GM21717 (cell line): ENCODE data around the gene ETNK2.

ENCODE experiments used
- ATAC-seq: cut with Tn5 transposase; IDR thresholded peaks from one replicate; pipeline ENCODE4 v1.9.1; 2021; ENCODE audit warnings: mild to moderate bottlenecking, moderate library complexity; ENCODE audit not compliant: unreplicated experiment

ETNK2 gene

DNA sequence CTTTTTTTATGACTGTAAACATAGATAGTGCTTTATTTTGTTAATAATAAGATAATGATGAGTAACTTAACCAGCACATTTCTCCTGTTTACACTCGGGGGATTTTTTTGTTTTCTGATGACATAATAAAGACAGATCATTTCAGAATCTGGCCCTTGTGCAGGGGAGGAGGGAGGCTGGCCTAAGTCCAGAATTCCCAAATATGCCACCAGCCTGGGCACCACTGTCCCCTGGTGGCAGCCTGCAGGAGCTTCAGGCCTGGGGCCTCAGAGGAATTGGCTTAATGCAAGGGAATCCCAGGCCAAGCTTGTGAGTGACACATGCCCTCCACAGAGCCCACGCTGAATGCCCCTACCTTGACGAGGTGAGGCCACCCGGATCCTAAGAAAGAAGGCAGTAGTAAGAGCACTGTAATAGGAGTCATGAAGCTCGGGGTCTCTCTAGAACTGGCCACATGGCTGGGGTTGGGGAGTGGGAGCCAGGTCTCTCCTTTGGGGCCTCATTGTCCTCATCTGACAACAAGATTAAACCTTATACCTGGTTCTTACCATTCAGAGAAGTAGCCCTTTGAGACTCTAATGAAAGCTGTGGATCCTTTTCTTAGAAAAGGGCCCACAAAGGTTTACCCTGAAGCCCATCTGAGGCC is 24.1 kb downstream of the ETNK2 start:
- ATAC-seq = no peak

DNA sequence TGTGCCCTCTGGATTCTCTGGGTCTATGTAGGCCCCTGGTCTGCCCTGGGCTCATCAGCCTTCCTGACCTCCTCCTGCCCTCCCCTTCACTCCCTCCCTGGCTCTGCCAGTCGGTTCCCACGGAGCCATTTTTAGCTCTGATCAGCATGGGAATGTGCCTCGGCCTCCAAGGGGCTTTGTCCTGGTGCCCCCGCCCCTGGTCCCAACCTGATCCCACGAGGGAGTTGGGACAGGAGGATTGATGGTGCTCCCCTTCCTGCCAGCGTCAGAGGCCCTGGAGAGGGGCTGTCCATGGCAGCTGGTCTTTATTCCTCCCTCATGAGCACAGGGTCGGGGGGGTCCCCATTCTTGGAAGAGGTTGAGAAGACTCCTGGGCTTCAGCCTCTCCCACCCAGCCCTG is 24.9 kb downstream of the ETNK2 start:
- no peak for ATAC-seq

DNA sequence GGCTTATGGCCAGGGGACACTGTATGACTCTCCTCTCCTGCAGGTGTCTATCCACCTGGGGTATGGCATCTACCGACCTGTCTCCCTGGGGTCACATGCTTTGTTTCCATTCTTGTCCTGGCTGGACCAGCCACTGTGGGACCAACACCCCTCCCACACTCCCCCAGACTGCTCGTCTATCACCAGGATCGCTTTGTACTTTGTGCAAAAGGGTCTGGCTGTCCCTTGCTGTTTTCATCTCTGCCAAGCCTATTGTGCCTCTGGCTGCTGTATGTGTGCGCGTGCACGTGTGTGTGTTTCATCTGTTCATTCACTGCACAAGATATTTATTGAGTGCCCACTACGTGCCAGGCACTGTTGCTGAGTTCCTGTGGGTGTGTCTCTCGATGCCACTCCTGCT is 25.5 kb downstream of the ETNK2 start:
- ATAC-seq = no peak

DNA sequence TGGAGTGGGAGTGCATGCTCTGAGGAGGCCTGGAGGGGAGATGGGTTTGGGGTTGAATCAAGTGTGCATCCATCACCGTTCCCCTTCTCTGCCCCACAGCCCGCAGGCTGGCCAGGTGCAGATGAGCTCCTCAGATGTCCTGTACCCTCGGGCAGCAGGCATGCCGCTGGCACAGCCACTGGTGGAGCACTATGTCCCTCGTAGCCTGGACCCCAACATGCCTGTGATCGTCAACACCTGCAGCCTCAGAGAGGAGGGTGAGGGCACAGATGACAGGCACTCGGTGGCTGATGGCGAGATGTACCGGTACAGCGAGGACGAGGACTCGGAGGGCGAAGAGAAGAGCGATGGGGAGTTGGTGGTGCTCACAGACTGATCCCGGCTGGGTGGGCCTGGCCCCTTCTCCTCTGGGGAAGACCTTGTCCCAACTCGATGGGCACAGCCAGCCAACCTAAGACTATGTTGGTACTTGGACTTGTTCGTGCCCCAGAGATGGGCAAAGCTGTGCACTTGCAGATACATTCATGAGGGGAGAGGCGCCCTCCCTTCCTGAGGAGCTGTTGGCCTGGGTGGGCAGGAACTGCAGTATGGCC is 26.0 kb downstream of the ETNK2 start:
- ATAC-seq = no peak

DNA sequence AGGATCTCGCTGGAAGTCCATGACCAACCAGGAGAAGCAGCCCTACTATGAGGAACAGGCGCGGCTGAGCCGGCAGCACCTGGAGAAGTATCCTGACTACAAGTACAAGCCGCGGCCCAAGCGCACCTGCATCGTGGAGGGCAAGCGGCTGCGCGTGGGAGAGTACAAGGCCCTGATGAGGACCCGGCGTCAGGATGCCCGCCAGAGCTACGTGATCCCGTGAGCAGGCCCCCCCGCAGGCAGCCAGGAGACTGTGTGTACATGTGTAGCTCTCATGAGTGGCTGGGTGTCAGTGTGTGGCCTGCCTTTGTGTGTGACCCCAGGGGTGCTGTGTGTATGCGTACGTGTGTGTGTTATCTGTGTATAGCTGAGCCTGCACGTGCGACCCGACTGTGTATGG is 27.2 kb downstream of the ETNK2 start:
- ATAC-seq = no peak

DNA sequence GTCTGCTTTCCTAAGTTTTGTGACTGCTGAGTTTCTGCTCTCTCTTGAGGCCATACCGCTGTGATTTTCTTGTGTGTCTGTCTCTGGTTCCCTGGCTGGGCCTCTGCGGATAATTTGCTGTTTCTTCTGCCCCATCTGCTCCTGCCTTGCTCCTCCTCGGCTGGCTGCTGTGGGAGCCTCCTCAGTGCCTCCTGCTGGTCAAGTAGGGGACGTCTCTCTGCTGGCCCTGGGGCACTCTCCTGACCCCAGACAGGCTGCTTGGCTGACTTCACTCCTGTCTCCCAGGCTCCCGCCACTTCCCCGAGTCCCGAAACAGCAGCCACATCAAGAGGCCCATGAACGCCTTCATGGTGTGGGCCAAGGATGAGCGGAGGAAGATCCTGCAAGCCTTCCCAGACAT is 28.5 kb downstream of the ETNK2 start:
- no peak for ATAC-seq

DNA sequence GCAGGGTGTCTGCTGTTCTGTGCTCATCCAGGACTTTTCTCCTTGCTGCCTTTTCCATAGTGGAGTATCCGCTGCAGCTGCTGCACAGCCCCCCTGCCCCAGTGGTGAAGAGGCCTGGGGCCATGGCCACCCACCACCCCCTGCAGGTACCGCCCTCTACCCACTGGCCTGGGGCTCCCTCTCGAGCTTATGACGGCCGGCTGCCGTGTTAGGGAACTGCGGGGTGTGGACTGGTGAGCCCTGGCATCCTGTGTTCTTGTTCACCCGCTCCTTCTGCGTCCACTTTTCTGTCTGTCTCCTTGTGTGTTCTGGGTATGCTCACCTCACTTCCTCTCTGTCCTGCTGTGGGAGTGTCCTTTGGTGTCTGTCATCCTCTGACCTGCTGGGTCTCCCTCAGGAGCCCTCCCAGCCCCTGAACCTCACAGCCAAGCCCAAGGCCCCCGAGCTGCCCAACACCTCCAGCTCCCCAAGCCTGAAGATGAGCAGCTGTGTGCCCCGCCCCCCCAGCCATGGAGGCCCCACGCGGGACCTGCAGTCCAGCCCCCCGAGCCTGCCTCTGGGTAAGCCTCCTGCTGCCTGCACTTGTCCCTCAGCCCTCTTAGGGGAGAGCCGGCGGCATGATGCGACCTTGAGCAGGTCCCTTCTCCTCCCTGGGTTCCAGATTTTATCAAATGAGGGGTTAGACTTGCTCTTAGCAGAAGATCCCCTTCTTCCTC is 29.8 kb downstream of the ETNK2 start:
- no peak for ATAC-seq

DNA sequence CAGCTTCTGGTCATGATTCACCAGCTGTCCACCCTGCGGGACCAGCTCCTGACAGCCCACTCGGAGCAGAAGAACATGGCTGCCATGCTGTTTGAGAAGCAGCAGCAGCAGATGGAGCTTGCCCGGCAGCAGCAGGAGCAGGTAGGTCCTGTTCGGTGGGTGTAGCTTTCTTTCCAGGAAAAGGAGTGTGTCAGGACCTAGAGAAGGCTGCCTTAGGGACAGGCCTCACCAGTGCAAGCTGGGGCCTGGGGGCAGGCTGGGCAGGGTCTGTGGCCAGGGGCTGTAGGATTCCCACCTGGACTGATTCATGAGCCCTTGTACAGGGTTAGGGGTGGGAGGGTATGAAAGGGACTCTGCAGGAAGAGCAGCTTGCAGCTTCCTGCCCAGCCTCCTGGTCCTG is 35.3 kb downstream of the ETNK2 start:
- ATAC-seq = no peak

DNA sequence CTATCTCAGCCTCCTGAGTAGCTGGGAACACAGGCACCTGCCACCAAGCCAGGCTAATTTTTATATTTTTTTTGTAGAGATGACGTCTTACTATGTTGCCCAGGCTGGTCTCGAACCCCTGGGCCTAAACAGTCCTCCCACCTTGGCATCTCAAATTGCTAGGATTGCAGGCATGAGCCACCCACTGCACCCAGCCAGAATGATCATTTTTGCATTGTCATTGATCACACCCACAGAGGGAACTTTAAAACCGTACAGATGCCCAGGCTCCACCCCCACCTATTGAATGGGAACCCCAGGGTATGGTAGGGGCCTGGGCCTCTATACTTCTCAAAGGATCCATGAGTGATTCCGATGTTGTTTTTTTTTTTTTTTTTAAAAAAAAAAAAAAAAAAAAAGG is 36.7 kb downstream of the ETNK2 start:
- no peak for ATAC-seq

DNA sequence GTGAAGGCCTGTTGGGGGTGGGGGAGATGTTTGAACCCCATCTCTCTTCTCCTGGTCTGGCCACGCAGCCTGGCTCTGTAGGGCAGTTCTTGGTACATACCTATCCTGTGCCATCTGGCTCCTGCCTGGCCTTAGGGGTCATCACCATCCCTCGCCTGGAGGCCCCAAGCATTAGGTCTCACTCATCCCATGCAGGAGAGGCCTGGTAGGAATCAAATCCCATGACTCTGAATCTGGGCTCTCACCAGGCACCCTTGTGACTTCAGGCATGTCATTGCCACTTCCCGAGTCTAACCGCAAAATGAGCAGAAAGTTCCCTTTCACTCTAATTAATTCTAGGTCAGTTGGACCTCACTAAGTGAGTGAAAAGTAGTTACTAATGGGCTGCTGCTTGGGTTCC is 37.2 kb downstream of the ETNK2 start:
- ATAC-seq = no peak

DNA sequence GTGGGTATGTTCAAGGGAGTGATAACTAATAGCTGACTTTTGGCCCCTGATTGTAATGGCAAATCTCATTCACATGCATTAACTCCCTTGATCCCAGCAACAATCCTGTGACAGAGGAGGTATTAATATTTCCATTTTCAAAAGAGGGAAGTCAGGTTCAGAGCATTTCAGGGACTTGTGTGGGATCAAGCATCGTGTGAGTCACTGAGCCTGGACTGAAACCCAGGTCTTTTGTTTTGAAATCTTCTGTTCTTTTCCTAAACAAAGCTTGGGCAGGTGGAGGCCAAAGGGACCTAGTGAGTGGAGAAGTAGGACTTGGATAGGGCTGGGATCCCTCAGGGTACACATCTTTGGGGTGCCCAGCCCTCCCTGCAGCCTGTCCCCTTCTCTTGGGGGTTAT is 37.9 kb downstream of the ETNK2 start:
- ATAC-seq = no peak

DNA sequence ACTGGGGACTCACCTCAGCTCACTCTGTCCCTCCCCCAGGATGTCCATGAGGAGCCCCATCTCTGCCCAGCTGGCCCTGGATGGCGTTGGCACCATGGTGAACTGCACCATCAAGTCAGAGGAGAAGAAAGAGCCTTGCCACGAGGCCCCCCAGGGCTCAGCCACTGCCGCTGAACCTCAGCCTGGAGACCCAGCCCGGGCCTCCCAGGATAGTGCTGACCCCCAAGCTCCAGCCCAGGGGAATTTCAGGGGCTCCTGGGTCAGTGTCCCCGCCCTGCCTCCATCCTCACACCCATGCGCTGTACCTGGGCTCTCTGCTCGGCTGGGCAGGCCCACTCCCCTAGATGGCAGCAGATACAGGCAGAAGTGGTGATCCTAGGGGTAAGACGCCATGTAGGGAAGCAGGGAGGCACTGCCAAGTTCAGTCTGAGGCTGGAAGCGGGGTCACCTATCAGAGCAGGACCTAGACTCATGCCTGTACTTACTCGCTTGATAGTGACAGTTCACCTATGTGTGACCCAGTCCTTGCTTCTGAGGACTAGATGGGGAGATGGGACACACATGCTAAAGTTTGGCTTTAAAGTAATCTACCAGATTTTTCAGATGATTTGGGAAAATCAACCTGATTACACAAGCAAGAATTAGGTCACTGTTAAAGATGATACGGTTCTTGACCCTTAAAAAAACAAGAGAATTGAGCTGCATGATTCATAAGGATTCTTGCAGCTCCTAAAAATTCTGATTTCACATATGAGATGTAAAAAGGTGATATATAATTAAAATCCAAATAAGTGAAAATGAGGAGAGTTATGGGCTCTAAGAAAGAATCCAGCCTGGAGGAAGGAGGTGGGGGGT is 38.7 kb downstream of the ETNK2 start:
- ATAC-seq = no peak

DNA sequence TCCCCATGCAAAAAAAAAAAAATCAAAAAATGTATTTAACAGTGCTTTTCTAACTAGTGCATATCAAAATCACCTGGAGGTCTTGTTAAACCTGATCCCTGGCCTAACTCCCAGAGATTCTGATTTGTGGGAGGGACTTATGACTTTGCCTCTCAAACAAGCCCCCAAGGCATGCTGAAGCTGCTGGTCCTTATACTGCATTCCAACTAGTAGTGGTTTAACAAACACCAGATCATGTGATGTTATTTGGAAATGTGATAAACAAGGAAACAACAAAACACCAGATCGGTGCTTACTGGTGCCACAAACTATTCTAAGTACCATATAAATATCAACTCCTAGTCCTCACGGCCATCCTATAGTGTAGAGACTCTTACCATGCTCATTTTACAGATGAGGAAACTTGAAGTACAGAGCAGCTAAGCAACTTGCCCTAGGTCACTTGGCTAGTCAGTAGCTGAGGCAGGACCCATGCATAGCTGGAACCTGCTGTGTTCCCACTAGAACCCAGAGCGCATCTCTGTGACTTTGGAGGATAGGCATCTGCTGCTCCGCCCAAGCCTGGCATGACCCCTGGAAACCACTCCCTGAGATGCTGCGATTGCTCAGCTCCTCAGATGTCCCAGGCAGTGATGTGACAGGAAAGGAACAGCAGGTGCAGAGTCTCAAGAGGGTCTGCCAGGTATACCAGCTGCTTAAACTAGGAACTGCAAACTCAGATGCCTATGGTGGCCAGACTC is 40.8 kb downstream of the ETNK2 start:
- no peak for ATAC-seq

DNA sequence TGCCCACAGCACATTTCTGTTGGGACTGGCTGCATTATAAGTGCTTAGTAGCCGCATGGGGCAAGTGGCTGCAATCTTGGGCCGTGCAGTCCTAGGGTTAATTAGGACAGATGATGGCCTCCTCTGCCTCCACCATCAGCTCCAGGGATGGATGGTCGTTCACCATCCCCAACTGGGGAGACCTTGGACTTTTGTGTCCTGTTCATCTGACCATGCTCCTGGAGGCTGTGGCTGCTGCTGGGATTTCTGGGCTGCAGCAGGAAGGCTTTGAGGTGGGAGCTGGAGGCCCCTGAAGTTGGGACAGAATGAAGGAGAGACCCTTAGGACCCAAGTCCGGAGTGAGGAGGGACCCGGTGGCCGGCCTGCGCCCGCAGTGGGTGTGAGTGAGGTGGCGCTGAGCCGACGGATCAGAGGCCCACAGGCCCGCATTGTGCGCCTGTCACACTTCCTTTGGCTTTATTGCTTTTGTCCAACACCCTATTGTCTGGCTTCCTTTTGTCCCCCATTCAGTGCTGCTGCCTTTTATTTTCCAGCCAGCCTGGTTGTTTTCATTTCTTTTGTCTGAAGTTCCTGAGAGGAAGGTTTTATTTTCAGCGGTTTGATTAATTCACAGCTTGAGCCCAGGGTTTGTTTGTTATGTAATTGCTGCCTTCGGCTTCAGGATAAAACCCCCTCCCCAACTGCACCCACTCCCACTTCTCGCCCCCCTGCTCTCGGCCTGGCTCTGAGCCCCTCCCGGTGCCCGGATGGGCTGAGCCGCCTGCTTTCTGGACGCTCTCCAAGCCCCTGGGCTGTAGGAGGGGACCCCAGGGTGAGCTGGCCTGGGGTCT is 43.3 kb downstream of the ETNK2 start:
- no peak for ATAC-seq

DNA sequence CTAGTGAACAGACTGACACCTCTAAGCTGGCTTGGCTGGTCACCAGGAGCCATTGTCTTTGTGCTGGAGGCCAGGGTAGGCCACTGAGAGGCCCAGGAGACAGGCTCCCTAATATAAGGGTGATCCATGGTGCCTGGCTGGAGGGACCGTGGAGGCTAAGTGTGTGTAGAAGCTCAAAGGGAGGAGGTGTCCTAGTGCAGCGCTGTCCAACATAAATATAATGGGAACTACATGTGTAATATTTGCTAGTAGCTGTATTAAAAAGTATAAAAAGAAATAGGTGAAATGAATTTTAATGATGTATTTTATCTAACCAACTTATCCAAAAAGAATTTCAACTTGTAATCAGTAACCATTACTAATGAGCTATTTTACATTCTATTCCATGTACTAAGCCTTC is 44.0 kb downstream of the ETNK2 start:
- no peak for ATAC-seq

DNA sequence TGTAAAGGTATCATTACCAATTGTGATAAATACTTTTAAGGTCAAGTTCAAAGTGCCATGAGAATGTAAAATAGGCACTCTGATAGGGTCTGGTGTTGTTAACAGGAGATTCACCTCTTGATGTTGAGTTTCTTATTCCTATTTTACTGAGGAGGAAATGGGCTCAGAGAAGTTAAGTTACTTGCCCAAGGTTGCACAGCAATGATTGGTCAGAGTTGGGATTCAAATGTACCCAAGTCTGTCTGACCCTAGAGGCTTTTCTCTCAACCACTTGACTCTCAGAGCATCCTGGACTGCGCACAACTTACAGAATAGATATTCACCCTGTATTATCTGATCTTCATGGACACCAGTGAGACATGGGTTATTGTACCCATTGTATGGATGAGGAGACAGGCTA is 45.0 kb downstream of the ETNK2 start:
- ATAC-seq = no peak

DNA sequence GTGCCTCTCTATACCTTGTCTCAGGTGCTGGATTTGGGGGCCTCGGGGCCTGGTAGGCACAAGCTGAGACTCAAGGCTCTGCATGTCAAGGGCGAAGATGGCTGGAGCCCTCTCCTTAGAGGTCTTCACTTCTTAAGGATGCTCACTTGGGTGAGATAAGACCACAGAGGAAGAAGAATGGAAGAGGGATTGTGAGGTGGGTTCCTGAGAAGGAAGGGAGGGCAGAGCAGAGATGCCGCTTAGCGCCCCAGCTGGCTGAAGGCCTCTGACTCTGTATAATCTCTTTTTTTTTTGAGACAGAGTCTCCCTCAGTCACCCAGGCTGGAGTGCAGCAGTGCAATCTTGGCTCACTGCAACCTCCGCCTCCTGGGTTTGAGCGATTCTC is 46.7 kb downstream of the ETNK2 start:
- ATAC-seq = no peak

DNA sequence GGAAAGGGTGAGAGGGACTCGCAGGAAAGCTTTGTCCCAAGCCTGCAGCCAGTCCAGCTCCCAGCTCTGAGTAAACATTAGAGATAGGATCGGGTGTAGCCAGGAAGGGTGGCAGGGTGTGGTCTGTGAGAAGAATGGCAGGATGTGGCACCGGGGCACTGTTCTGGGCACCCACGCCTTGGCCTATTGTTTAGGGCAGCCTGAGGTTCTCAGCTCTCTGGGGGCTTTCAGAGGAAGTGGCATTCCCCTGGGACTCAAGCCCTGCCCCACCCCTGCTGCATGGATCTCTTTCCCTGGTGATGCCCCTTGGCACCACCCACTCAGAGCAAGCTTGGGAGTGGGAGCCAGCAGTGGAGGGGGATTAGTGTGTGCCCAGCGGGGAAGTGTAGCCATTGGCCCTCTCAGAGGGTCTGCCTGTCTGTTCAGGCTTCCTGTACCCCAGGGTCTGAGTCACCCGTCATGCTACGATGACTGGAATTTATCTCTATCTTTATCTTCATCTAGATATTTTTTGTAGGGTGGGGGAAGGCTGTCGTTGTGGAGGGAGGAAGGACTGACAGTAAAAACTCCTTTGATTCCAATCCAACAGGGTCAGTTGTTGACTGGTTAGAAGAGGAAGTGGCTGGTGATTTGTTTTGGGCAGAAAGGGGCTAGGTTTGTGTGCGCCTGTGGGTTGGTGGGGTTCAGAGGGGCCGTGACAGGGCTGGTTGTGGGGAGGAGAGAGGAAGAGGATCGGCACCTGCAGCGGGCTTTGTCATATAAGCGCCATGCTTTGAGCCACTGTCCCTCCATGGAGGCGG is 47.3 kb downstream of the ETNK2 start:
- ATAC-seq = no peak

DNA sequence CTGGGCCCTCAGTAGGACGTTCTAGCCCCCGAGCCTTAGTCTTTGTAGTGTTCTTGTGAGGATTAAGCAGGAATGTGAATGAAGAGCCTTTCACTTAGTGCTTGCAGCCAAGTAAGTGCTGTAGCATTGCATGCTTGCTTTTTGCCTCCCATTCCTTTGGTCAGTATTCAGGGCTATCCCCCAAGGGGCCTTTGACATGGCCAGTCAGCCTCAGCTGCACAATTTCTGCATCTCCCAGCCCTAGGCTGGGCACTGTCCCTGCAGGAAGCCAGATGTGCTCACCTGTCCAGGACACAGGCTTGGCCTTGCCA is 48.5 kb downstream of the ETNK2 start:
- ATAC-seq = no peak
